Measurements from ENCODE around the gene FABP1.

Gene FABP1

DNA sequence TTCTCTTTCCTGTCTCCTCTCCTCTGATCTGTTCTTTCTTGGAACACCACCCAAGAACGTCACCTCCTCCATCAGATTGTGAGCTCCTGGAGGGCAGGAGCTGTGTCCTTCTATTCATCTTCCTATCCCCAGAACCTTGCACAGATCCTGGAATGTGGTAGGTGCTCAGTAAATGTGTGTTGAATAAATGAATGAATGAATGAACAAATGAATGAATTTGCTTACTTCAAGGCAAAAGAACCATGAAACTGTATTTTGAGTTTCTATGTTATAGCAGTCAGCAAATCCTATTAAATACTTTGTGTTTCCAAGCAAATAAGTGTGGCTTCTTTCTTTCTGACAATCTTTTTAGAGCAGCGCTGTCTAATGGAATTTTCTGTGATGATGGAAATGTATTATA lies 14.8 kb downstream of the FABP1 start:
- FAIRE-seq = no peak

DNA sequence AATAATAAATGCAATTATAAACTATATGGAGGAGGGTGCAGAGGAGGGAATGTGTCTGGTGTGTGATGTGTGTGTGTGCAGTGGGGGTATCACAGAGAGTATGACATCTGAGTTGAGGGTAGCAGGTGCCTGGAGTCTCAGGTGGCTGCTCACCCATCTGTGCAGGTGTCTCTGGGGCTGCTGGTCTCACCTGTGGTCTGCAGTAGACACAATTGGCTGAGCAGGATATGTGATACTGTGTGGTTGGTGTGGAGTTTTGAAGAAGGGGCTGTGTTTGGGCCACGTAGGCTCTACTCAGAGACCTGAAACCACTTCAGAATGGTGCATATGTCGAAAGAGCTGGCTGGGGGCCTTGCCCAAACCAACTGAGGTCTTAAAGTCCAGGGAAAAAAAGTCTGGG lies 17.0 kb downstream of the FABP1 start:
- no peak for FAIRE-seq

DNA sequence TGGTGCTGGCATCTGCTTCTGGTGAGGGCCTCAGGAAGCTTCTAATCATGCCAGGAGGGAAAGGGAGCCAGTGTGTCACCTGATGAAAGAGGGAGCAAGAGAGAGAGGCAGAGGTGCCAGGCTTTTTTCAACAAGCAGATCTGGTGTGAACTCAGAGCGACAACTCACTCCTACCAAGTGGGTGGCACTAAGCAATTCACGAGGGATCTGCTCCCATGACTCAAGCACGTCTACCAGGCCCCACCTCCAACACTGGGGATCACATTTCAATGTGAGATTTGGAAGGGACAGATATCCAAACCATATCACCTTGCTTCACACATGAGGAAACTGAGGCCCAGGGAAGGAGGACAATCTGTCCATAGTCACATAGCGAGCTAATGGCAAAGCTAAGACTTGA lies 19.1 kb downstream of the FABP1 start:
- FAIRE-seq = no peak

DNA sequence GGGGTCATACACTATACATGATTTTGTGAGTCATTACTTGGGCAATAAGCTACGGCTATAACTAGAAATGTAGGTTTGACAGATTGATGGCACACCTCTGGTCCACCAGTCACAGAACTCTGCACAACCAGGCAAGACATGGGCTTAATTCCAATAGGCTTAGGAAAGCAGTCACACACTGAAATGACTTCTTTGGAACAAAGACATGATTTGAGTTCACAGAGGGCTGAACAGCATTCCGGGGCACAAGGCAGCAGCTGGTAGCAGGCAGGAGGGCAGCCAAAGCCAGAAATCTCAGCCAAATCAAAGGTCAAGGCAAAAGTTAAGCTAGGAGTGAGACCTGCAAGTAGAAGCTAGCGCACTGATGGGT lies 27.4 kb downstream of the FABP1 start:
- no peak for FAIRE-seq

DNA sequence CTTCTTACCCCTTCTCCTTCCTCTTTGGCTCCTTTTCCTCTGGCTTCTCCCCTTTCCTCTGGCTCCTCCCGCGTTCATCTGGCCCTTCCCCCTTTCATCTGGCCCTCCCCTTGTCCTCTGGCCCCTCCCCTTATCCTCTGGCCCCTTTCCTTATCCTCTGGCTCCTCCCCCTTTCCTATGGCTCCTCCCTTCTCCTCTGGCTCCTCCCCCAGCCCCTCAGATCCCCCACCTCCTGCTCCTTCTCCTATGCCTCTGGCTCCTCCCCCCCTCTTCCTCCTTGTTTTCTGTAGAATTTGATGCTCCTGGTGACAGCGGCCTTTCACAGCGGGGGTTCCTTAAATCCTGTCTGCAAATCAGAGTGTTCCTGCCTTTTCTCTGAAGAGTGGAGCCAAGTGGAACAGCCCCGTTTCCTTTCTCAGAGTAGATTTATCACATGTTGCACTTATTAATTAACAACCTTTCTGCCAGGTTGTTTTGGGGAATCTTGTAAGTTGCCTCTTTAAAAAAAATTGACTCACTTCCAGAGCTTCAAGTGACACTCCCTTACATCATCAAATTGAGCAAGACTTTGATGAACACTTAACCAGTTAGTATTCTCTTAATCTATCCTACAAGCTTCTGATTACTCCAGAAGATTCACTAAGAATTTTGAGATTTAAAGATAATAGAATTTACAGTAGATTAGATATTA lies 27.9 kb downstream of the FABP1 start:
- no peak for FAIRE-seq

DNA sequence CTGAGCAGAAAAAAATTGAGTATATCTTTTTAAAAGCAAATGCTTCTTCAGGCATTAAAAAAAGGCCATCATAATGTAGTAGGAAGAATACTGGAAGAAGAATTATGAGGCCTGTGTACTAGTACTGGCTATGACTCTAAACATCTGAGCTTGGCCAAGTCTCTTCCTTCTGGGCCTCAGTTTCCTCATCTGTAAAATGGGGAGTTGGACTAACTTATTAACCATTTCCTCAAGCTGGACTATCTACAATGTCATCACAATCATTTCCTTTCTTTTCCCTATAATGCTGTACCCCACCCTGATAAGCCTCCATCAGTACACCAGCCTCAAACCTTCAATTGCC lies 29.3 kb downstream of the FABP1 start:
- no peak for FAIRE-seq

DNA sequence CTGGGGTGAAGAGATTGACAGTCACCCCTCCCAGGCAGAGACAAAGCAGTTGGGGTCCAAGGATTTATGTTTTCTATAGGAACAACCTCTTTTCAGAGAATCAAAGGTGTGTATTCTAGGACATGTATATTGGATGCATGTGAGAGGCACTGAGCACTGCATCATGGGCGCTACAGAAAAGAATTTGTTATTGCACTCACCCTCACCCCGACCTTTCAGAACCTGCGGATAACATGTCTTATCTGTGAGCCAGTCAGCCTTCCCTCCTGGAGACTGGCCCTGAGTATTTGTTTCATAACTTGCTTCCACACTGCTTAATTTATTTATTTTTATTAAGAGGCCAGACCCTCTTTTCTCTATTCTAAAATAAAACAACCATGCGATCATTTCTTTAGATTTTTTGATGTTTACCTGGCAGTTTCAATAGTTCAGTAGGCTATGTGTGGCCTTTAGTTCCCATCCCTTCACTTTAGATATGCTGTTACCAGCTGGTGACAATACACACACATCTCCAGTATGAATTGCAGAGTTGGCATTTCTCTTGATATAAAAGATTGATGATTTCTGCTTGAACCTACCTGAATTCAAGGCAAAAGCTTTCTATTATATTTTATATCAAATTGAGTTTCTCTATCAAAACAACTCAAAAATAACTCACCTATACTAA lies 29.8 kb downstream of the FABP1 start:
- FAIRE-seq = no peak

DNA sequence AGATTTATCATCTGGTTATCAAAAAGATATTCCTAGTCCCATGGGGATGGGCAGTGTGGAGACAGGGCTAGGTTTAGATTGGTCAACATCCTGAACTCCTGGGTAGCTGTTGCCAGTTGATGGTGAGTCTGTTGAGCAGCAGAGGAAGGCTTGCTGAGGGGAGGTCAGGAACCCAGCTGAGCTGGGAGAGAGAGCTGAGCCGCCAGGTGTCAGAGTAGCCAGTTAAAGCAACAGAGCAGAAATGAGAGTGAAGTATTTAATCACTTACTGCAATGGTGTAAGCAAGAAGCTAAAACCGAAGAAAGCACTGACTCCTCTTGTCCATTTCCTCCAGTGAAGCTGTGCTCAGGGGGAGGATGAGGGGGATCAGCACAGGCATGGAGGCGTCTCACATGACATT lies 30.7 kb downstream of the FABP1 start:
- FAIRE-seq = no peak

DNA sequence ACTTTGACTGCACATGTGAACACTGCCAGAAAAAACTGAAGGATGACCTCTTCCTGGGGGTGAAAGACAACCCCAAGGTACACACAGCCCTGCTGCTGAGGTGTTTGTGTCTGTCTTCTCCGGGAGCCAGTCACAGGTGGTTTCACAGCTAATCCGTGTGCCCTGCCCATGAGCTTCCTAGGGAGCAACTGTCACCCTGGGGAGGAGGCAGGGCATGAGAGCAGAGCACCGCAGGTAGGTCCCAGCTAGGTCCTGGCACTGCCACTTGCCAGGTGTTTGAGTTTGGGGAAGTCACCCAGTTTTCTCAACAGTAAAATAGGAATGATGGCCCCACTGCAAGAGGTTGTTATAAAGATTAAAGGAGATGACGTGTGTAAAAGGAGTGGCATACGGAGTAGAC lies 31.2 kb downstream of the FABP1 start:
- no peak for FAIRE-seq

DNA sequence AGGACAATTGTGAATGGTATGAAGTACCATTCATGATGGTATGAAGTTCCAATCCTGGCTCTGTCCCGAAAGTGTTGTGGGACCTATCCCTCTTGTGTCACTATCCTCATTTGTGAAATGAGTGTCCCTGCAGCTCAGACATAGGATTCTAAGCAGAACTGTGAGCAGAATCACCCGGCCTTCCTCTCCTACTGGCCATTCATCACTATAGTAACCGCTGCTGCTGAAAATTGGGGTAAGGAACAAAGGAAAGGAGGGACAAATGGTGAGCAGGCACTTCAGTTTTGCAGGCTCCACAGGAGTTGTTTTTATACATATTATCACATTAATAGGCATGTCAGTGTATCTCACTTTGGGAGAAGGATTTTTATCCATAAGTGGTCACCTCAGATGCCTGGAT lies 32.8 kb downstream of the FABP1 start:
- no peak for FAIRE-seq

DNA sequence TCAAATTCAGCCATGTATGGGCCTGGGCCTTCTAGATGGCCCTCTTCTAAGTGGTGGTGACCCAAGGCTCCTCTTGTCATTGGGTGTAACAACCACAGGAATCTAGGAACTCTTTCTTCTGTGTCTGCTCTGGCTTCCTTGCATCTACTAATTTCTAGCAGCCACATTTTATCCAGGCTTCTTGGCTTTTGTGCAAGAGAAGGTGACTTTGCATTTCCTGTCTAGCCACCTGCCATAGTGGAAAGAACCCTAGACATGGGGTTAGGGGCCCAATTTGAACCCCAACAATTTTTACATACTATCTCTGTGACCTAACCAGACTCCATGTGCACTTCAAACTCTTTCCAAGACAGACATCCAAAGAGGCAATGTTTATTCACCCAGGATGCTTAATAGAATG lies 35.1 kb downstream of the FABP1 start:
- FAIRE-seq = no peak

DNA sequence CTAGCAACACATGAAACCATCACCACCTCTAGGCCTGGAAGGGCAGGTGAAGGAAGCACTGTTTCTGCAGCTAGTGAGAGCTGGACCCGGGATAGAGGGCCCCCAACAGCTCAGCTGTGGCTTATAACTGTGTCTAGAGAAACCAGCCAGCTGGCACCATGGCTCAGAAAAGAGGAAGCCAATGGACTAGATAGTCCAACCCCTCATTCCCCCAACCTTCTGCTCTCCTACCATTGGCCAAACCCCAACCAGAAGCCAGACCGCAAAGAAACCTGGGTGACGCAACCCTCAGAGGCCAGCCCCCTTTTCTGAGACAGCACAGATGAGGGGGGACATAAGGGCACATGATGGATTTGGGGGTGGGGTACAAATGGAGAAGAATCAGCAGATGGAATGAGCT lies 35.9 kb downstream of the FABP1 start:
- FAIRE-seq = no peak

DNA sequence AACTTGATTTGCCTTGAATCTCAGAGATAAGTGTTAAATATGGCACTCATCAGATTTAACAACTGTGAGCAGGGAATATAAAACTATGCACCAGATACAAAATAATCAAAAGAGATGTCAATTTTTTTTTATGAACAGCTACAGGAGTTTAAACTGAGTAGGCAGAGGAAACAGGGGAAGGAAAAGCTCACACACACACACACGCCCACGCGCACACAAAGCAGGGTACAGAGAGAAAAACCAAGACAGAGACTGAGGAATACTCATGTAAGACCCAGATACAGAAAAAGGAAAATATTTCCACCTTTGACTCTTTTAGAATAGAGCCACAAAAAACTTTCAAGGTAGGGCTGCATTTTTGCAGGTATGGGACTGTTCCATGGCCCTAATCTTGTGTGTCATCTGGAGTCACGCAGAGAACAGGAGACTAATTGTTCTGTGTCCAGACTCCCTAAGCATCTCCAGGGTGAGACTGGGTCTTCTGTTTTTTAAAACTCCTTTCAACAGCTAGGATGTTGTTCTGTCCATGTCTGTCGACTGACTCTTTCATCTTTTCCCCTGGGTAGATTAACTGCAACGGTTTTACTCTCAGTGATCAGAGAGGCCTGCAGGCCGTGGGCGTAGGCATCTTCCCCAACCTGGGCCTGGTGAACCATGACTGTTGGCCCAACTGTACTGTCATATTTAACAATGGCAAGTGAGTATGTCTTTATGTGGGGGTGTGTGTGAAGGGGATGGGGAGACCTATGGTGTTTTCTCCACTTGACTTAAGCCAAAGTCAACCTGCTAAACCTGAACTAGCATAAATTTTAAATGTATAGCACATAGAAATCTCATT lies 37.2 kb downstream of the FABP1 start:
- no peak for FAIRE-seq

DNA sequence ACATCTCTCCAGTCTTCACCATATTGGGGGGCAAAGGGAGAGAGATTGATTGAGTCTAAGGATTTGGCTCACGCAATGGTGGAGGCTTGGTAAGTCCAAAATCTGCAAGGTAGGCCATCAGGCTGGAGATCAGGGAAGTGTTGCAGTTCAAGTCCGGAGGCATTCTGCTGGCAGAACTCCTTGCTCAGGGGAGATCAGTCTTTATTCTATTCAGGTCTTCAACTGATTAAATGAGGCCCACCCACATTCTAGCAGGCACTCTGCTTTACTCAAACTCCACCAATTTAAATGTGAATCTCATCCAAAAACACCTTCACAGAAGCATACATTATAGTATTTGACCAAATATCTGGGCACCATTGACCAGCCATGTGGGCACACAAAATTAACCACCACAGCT lies 38.9 kb downstream of the FABP1 start:
- no peak for FAIRE-seq

DNA sequence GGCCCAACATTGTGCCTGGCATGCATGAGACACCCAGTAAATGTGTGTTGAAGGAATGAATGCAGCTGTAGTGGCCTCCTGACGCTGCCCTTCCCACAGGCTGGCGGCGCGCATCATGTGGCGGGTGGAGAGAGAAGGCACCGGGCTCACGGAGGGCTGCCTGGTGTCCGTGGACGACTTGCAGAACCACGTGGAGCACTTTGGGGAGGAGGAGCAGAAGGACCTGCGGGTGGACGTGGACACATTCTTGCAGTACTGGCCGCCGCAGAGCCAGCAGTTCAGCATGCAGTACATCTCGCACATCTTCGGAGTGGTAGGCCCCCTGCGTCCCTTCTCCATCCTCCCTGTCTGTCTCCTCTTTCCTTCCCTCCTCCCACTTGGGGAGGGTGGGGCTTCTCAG lies 40.1 kb downstream of the FABP1 start:
- FAIRE-seq = no peak

DNA sequence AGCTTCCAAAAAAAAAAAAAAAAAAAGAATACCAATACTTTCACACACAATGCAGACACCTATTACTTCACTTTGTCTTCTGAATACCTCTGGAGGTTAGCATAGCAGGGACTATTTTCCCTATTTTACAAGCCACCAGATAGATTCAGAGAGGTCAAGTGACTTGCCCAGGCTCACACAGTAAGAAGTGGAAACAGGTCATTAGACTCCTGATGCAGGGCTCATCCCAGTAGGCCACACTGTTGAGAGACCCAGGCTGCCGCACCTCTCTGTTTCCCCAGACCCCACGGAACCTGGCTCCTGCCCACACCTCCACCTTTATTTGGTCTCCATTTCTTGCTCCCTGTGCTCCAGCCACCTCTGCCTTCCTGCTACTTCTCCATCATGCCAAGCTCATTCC lies 40.8 kb downstream of the FABP1 start:
- no peak for FAIRE-seq

DNA sequence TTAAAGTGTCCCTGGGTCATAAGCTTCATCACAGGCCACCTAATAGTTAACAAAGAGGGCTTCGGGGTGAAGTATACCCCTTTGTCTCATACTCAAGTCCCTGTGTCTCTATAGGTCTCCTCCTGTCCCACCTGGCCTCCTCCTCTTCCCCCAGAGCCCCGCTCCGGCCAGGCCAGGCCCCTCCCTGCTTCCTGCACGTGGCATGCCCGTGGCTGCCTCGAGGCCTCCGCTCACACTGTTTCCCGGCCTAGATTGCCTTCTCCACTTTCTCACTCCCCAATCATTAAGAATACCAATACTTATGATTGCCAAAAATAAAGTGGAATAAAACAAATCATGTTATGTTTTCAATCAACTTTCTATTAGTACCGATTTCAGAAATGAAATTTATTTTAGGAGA lies 41.5 kb downstream of the FABP1 start:
- FAIRE-seq = no peak

DNA sequence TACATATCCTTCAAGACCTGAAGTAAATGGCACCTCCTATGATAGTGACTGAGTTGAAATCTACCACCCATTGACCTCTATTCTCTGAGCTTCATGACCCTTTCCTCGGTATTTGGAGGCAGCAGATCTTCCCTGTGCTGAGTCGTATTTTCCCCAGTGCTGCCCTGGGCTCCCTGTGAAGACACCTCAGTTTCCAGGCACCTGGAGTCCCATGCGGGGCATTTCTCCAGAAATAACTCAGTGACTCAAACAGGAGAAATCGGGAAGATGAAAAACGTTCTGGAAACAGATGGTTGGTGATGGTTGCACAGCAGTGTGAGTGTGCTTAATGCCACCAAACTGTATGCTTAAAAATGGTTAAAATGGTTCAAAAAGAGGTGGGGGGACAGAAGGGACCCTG lies 42.3 kb downstream of the FABP1 start:
- FAIRE-seq = no peak

DNA sequence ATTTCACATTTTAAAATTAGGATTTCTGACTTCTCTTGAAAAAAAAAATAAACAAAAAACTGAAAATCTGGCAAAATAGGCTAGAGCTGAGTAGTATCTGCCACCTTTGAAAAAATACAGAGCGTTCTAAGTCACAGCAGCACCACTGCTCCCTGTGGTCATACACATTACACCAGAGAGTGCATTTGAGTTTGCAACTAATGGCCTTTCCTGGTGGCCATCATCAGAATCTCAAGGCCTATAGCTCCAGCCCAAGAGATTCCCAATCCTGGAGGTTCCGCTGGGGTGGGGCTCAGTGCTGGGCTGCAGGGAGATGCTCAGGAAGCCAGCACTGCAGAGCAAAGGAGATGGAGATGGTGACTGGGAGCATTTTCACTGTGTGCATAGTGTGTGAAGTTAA lies 42.8 kb downstream of the FABP1 start:
- no peak for FAIRE-seq

DNA sequence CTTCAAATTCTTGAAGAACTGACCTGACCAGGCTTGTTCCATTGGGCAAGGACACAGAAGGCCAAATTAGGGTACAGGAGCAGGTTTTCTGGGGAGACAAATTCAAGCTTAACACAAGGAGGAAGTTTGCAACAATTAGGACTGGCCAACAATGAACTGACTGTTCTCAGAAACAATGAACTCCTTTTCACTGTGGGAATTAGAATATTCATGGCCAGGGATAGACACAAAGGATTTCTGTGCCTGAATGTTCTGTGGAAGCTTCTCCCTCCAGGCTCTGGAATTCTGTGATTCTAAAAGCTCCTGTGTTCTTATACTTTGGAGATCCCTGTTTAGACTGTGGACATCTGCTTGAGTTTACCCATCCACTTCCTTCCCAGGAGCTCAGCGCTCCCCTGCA lies 45.1 kb downstream of the FABP1 start:
- no peak for FAIRE-seq

DNA sequence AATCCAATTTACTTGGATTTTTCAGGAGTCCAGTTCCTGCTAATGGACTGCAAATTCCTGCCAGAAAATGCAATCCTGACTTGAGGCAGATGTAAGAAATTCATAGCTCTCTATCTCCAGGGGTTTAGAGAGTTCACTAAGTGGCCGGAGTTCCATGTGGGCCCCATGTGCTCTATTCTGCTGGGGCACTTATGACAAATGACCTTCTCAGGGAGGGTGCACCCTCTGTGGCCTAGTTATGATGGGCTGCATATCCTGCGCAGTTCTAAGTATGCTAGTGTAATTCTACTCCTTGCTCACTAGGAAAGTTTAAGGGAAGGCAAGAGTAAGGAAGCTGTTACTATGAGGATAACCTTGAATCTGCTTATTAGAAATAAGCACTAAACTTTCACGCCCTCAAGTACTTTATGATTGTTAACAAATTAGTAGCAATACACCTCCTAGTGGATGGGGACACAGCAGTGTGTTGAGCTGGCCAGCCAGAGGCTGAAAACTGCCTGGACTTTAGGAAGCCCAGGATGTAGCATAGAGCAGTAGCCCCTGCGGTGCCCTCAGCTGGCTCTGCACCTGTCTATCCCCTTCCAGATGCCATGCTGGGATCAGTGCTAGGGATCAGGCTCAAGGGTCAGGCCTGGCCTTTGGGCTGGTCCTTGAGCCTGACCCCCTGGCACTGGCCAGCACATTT lies 45.8 kb downstream of the FABP1 start:
- no peak for FAIRE-seq

DNA sequence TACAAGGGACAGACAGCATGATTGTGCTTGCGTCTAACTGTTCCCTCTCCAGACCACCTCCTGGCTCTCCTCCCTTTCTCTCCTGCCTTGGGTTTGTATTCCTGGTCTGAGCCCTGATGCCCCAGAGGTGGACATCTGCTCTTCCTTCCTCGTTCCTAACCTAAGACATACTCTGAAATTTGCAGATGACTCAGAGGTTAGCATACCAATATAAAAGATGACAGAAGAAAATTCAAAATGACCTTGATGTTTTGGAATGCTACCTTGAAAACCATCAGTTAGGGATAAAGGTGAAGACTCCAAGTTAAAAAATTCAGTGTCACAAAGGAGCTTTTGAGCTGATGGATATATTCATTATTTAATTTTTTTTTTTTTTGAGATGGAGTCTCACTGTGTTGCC lies 47.3 kb downstream of the FABP1 start:
- no peak for FAIRE-seq

DNA sequence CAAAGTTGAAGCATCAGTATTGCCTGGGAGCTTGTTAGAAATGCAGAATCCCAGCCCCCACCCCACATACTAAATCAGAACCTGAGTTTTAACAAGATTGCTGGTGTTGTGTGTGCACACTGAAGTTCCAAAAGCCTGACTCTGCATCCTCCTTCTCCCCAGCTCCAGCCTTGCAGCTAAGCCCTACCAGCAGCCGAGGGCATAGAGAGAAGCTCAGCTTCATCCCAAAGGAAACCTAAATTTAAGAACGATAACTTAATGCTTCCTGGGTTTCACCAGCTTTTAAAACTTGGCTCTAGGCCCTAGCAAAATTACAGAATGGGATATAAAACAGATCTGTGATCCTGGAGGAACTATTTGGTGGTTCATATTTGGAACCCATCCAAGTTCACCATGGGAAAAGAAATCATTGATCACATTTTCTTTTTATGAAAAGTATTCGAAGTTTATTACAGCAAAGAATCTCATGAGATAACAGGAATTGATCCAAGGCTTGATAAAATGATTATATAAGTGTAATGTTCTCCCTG lies 49.2 kb downstream of the FABP1 start:
- FAIRE-seq = no peak

DNA sequence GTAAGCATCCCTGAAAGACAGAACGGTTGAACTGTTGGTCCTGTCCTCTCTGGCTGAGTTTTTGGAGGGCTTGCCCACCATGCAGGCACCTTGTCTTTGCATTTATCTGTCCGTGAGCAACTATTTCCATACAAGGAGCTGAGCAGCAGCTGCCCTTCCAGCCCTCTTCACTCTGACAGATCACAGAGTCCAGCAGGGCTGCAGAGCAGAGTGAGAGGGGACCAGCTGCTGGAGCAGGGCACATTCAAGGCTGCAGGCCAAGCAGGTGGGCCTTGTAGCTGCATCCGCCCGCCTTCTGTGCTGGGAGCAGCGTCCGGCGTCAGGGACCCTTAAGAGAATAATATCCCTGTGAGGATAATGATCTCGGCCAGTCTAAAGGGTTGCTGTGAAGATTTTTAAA lies 50.8 kb downstream of the FABP1 start:
- no peak for FAIRE-seq

Data from TTC549 (cell line).